Gastrocnemius medialis (tissue), 4 donors: ENCODE measurements around the gene SLC17A5. TPM values are rescaled to one million over a fixed set of nuclear protein-coding genes. Genes with fewer than 3 reads are reported as not detected.

Experiments used
- ATAC-seq, 2 donors: fragments of 150-250 bp; one replicate each; pipeline ENCODE4 v1.9.1; 2016
- DNase-seq, 2 donors: peaks; one replicate each; pipeline ENCODE4 v3.0.0-alpha.2; 2019
- H3K27ac ChIP-seq, 4 donors: fragments of 200-600 bp; sonication (generic); 1 replicate in 1 of 4; 2 replicates in 3 of 4; pipeline ENCODE4 v1.5.1; 2016 to 2018; ENCODE audit warnings: mild to moderate bottlenecking in 2 of 4, moderate library complexity in 1 of 4
- H3K27me3 ChIP-seq, 3 donors: fragments of 200-600 bp; sonication (generic) in 2 of 3; 1 replicate in 1 of 3; 2 replicates in 2 of 3; pipeline versions ENCODE4 v1.5.1 to v1.6.0; 2016 to 2019; ENCODE audit warnings: mild to moderate bottlenecking in 1 of 3, moderate library complexity in 1 of 3
- H3K36me3 ChIP-seq, 2 donors: fragments of 200-600 bp; sonication (generic) in 1 of 2; one replicate each; pipeline ENCODE4 v1.5.1; 2017 to 2018
- H3K4me1 ChIP-seq, 2 donors: fragments of 200-600 bp; sonication (generic) in 1 of 2; one replicate each; pipeline ENCODE4 v1.5.1; 2016 to 2017; ENCODE audit warnings: mild to moderate bottlenecking in 2 of 2
- H3K4me3 ChIP-seq, 4 donors: fragments of 200-600 bp; sonication (generic) in 3 of 4; 1 replicate in 1 of 4; 2 replicates in 3 of 4; pipeline ENCODE4 v1.5.1; 2016 to 2019; ENCODE audit warnings: mild to moderate bottlenecking in 2 of 4
- H3K9me3 ChIP-seq, 3 donors: fragments of 200-600 bp; sonication (generic) in 2 of 3; 1 replicate in 1 of 3; 2 replicates in 2 of 3; pipeline ENCODE4 v1.5.1; 2016 to 2019
- POLR2A ChIP-seq, 2 donors: fragments of 450-650 bp; IDR thresholded peaks; one replicate each; pipeline ENCODE4 v1.6.1; 2017; ENCODE audit warnings: antibody characterized with exemption in 2 of 2, mild to moderate bottlenecking in 2 of 2, moderate library complexity in 2 of 2
- in situ Hi-C, 4 donors: fragments of 200-750 bp; cut with MboI; loops; one replicate each; pipeline versions ENCODE4 v1.15.0 to v1.8.0; 2017; ENCODE audit warnings: low sequenced_read_pairs in 4 of 4
- intact Hi-C: fragments of 100-400 bp; cut with DNase I; formaldehyde crosslinking; loops from one replicate; pipeline ENCODE4 v1.15.1; 2023; ENCODE audit warnings: low total_unique reads
- total RNA-seq, 4 donors: library from RNA; depleted of rRNA; stranded (reverse); fragments of >200 nt; gene quantifications; one replicate each; pipeline versions ENCODE4 v1.1.0 to v1.2.3, GENCODE V29; 2016
- TF ChIP-seq, protein P1 (sequence below), 5 experiments: fragments of 450-650 bp in 3 of 5; fragments of 200-600 bp in 2 of 5; sonication (generic) in 2 of 5; IDR thresholded peaks in 4 of 5; conservative IDR thresholded peaks in 1 of 5; 1 replicate in 4 of 5; 2 replicates in 1 of 5; pipeline ENCODE4 v1.5.1; 2016 to 2019; ENCODE audit warnings: antibody characterized with exemption in 5 of 5, mild to moderate bottlenecking in 3 of 5, moderate library complexity in 3 of 5

The SLC17A5 gene
- total RNA-seq, 4 donors from 2014 or later, result 2.6 to 11.5 (median 5.4) TPM

DNA sequence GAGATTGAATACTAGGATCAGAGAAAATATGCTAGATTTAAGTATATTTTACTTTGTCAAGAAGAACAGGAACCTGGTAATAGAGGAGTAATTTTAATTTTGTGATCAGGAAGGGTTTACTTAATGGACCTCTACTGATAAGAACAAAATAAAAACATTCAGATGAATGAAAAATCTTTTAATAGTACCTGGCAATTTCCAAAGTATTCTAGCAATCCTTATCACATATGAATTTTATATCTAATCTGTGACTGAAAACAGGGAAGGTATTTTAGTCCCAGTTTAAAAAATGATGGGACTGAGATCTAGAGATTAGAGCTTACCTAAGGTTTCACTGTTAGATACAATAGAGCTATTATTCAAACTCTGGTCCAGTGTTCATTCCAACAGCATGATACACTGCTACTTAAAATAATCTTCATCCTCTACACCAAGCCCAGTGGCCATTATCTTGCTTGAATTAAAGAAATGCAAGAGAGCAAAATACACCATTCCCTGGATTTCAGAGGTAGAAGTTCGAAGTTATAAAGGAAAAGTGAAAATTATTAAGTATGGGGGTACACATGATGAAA lies 13.5 kb downstream of the SLC17A5 start:
- H3K36me3 ChIP-seq, result peaks cover 0 to 61% of the 10 kb centered on the region in 2 donors

DNA sequence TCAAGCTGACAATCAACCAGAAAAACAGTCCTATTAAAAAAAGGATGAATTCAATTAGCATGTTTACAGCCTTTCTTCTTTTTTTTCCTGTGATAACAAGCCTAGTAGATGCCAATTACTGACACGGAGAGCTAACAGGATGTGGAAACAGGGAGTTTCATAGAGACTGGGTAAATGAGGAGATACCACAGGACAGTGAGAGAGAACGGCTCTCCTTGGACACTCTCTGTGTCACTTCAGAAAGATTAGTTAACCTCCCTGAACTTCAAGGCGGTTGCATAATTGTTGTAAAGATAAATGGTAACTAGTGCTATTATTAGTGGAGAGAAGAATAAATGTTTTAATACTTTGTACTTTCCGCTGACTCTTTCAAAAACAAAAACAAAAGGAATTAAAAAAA lies 14.8 kb downstream of the SLC17A5 start:
- intact Hi-C loops, result no loop called here
- TF ChIP-seq, protein P1, sequence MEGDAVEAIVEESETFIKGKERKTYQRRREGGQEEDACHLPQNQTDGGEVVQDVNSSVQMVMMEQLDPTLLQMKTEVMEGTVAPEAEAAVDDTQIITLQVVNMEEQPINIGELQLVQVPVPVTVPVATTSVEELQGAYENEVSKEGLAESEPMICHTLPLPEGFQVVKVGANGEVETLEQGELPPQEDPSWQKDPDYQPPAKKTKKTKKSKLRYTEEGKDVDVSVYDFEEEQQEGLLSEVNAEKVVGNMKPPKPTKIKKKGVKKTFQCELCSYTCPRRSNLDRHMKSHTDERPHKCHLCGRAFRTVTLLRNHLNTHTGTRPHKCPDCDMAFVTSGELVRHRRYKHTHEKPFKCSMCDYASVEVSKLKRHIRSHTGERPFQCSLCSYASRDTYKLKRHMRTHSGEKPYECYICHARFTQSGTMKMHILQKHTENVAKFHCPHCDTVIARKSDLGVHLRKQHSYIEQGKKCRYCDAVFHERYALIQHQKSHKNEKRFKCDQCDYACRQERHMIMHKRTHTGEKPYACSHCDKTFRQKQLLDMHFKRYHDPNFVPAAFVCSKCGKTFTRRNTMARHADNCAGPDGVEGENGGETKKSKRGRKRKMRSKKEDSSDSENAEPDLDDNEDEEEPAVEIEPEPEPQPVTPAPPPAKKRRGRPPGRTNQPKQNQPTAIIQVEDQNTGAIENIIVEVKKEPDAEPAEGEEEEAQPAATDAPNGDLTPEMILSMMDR (IDR thresholded peaks at IDR 0.05 in 4 of 5, conservative IDR thresholded peaks at IDR 0.05 in 1 of 5), result no peak
- TF ChIP-seq POLR2A (IDR thresholded peaks at IDR 0.05), result no peak
- DNase-seq, result no peak
- peaks cover 0 to 74% of the 10 kb centered on the region in 2 donors for H3K36me3 ChIP-seq
- no peak overlapping the region for H3K4me3 ChIP-seq
- no peak overlapping the region for H3K27ac ChIP-seq
- in situ Hi-C loops, result no loop called here
- no peaks in the 10 kb centered on the region for H3K27me3 ChIP-seq
- ATAC-seq, result no peak
- no peaks in the 10 kb centered on the region for H3K9me3 ChIP-seq
- no peaks in the 10 kb centered on the region for H3K4me1 ChIP-seq

More for the DNA sequence above, 13.5 kb downstream of the SLC17A5 start:
- Histone ChIP-seq H3K27me3 (no peaks in the 10 kb centered on the region), H3K4me1 (no peaks in the 10 kb centered on the region), H3K27ac (no peak overlapping the region), H3K4me3 (no peak overlapping the region), H3K9me3 (no peaks in the 10 kb centered on the region)
- intact Hi-C loops (no loop called here), in situ Hi-C loops (no loop called here)
- DNase-seq (no peak), ATAC-seq (no peak)
- TF ChIP-seq POLR2A (IDR thresholded peaks at IDR 0.05), result no peak
- TF ChIP-seq, protein P1 (IDR thresholded peaks at IDR 0.05 in 4 of 5, conservative IDR thresholded peaks at IDR 0.05 in 1 of 5), result no peak

DNA sequence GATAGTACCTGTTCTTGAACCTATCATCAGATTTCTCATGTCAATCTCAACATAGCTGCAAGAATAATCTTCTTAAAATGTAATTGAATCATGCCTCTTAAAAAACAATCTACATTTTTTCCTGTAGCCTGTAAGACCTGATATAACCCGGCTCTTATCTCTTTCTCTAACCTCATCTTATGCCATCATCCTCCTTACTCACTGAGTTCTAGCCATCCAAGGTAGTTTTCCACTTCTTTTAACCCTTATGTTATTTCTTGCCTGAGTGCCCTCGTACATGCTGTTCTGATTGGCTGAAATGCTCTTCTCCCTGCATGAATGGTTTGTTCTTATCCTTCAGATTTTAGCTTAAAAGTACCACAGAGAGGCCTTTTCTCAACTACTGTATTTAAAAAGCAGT lies 16.4 kb downstream of the SLC17A5 start:
- peaks cover 0 to 90% of the 10 kb centered on the region in 2 donors for H3K36me3 ChIP-seq
- ATAC-seq, result no peak
- H3K4me3 ChIP-seq, result no peak overlapping the region
- H3K27me3 ChIP-seq, result no peaks in the 10 kb centered on the region
- no peak for DNase-seq
- intact Hi-C loops (no loop called here), in situ Hi-C loops (no loop called here)
- TF ChIP-seq, protein P1 (IDR thresholded peaks at IDR 0.05 in 4 of 5, conservative IDR thresholded peaks at IDR 0.05 in 1 of 5), result no peak
- no peaks in the 10 kb centered on the region for H3K9me3 ChIP-seq
- H3K4me1 ChIP-seq, result no peaks in the 10 kb centered on the region
- H3K27ac ChIP-seq, result no peak overlapping the region

DNA sequence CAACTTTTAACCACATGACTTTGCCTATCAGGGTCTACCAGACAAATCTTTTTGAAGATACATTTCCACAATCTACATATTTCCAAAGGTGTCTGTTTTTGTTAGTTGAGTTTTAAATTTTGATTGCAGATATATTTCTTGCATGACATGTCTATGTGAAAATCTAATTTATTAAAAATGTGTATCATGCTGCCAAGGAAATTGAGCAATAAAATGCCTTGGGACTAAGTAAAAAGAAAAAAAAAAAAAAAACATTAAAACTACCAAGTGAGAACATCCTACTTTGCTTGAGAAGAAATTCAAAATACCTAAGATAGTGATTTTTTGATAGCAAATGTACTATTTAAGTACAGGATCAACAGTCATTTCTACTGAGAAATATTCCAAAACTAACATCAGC lies 17.7 kb downstream of the SLC17A5 start:
- TF ChIP-seq POLR2A (IDR thresholded peaks at IDR 0.05), result no peak
- TF ChIP-seq, protein P1 (IDR thresholded peaks at IDR 0.05 in 4 of 5, conservative IDR thresholded peaks at IDR 0.05 in 1 of 5), result no peak
- in situ Hi-C loops, result no loop called here
- H3K36me3 ChIP-seq, result peaks cover 0 to 90% of the 10 kb centered on the region in 2 donors

DNA sequence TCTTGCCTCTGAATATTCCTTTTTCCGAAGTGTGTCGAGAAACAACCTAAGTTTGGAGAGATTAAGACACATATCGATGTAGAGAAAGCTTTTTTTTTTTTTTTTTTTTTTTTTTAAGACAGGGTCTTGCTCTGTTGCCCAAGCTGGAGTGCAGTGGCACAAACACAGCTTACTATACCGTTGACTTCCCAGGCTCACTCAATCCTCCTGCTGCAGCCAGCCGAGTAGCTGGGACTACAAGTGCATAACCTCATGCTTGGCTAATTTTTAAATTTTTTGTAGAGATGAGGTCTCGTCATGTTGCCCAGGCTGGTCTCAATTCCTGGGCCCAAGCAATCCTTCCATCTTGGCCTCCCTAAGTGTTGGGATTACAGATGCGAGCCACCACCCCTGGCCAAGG lies 21.4 kb downstream of the SLC17A5 start:
- Histone ChIP-seq H3K36me3 (peaks cover 0 to 86% of the 10 kb centered on the region in 2 donors), H3K9me3 (no peaks in the 10 kb centered on the region), H3K27ac (no peak overlapping the region), H3K4me1 (no peaks in the 10 kb centered on the region), H3K4me3 (no peak overlapping the region), H3K27me3 (no peaks in the 10 kb centered on the region)
- in situ Hi-C loops, result no loop called here
- DNase-seq, result no peak
- ATAC-seq, result no peak
- intact Hi-C loops, result no loop called here
- TF ChIP-seq POLR2A (IDR thresholded peaks at IDR 0.05), result no peak
- TF ChIP-seq, protein P1 (IDR thresholded peaks at IDR 0.05 in 4 of 5, conservative IDR thresholded peaks at IDR 0.05 in 1 of 5), result no peak

More for the DNA sequence above, 17.7 kb downstream of the SLC17A5 start:
- Histone ChIP-seq H3K4me1 (no peaks in the 10 kb centered on the region), H3K27ac (no peak overlapping the region), H3K27me3 (no peaks in the 10 kb centered on the region), H3K4me3 (no peak overlapping the region), H3K9me3 (no peaks in the 10 kb centered on the region)
- ATAC-seq (no peak), DNase-seq (no peak)
- intact Hi-C loops, result no loop called here
